ENCODE data around the gene CNTFR. TPM values are rescaled to one million over a fixed set of nuclear protein-coding genes. Genes with fewer than 3 reads are reported as not detected.

Gene CNTFR
- total RNA-seq, 1 donor from 2014 or later: 2.7 TPM

- Mint-ChIP-seq H3K9me3 (ENCODE audit: low read depth) (no peaks in the 10 kb centered on the region), H3K27me3 (peaks cover 68% of the 10 kb centered on the region)
- TF ChIP-seq CTCF (IDR thresholded peaks at IDR 0.05; ENCODE audit: unreplicated experiment): no peak
Measured at GRCh38 chr9:34594177-34594576, 4.7 kb upstream of the CNTFR start.

GRCh38 chr9:34592895-34593601 lies 3.5 kb upstream of the CNTFR start:
- no peak for DNase-seq (ENCODE audit: low spot score, unreplicated experiment)

More at GRCh38 chr9:34594177-34594576, 4.7 kb upstream of the CNTFR start:
- no peak for DNase-seq (ENCODE audit: low spot score, unreplicated experiment)
- Mint-ChIP-seq H3K4me3 (ENCODE audit: low read depth) (no peak overlapping the region), H3K36me3 (ENCODE audit: insufficient read depth) (no peaks in the 10 kb centered on the region), H3K4me1 (ENCODE audit: low read depth) (peaks cover 5% of the 10 kb centered on the region), H3K27ac (no peak overlapping the region)

GRCh38 chr9:34591917-34592866 lies 2.7 kb upstream of the CNTFR start:
- Mint-ChIP-seq H3K4me1 (ENCODE audit: low read depth) (peaks cover 13% of the 10 kb centered on the region), H3K27me3 (peaks cover 76% of the 10 kb centered on the region), H3K9me3 (ENCODE audit: low read depth) (no peaks in the 10 kb centered on the region), H3K27ac (no peak overlapping the region), H3K4me3 (ENCODE audit: low read depth) (no peak overlapping the region), H3K36me3 (ENCODE audit: insufficient read depth) (no peaks in the 10 kb centered on the region)
- DNase-seq (ENCODE audit: low spot score, unreplicated experiment): no peak
- TF ChIP-seq CTCF (IDR thresholded peaks at IDR 0.05; ENCODE audit: unreplicated experiment): no peak

More at GRCh38 chr9:34592895-34593601, 3.5 kb upstream of the CNTFR start:
- H3K4me3 Mint-ChIP-seq (ENCODE audit: low read depth): no peak overlapping the region
- H3K27me3 Mint-ChIP-seq: peaks cover 76% of the 10 kb centered on the region
- H3K4me1 Mint-ChIP-seq (ENCODE audit: low read depth): peaks cover 13% of the 10 kb centered on the region
- no peaks in the 10 kb centered on the region for H3K9me3 Mint-ChIP-seq (ENCODE audit: low read depth)
- H3K36me3 Mint-ChIP-seq (ENCODE audit: insufficient read depth): no peaks in the 10 kb centered on the region
- no peak overlapping the region for H3K27ac Mint-ChIP-seq
- no peak for TF ChIP-seq CTCF (IDR thresholded peaks at IDR 0.05; ENCODE audit: unreplicated experiment)

- peak; percentile 96 for TF ChIP-seq CTCF (IDR thresholded peaks at IDR 0.05; ENCODE audit: unreplicated experiment)
- Mint-ChIP-seq H3K36me3 (ENCODE audit: insufficient read depth) (no peaks in the 10 kb centered on the region), H3K9me3 (ENCODE audit: low read depth) (no peaks in the 10 kb centered on the region), H3K4me1 (ENCODE audit: low read depth) (peaks cover 13% of the 10 kb centered on the region), H3K27ac (no peak overlapping the region), H3K27me3 (peaks cover 78% of the 10 kb centered on the region), H3K4me3 (ENCODE audit: low read depth) (no peak overlapping the region)
- DNase-seq (ENCODE audit: low spot score, unreplicated experiment): peak; percentile 85
Measured at GRCh38 chr9:34591248-34591916, 1.9 kb upstream of the CNTFR start.
